HFF-Myc (cell line): Measurements from ENCODE around the gene MYH10.

Experiments used
- DNase-seq: peaks from one replicate; pipeline ENCODE4 v3.0.0-alpha.2; 2011; ENCODE audit warnings: low read depth; ENCODE audit errors: extremely low read depth
- H3K4me3 ChIP-seq: replicated peaks from 2 replicates; pipeline ENCODE4 v1.5.1; 2011; ENCODE audit warnings: low read depth, mild to moderate bottlenecking, control low read depth, low read length
- TF ChIP-seq, protein P1 (sequence below): IDR thresholded peaks from 2 replicates; pipeline ENCODE4 v1.5.1; 2012; ENCODE audit warnings: mild to moderate bottlenecking, low read depth, low read length, control low read depth; ENCODE audit errors: missing control alignments

Gene MYH10

DNA sequence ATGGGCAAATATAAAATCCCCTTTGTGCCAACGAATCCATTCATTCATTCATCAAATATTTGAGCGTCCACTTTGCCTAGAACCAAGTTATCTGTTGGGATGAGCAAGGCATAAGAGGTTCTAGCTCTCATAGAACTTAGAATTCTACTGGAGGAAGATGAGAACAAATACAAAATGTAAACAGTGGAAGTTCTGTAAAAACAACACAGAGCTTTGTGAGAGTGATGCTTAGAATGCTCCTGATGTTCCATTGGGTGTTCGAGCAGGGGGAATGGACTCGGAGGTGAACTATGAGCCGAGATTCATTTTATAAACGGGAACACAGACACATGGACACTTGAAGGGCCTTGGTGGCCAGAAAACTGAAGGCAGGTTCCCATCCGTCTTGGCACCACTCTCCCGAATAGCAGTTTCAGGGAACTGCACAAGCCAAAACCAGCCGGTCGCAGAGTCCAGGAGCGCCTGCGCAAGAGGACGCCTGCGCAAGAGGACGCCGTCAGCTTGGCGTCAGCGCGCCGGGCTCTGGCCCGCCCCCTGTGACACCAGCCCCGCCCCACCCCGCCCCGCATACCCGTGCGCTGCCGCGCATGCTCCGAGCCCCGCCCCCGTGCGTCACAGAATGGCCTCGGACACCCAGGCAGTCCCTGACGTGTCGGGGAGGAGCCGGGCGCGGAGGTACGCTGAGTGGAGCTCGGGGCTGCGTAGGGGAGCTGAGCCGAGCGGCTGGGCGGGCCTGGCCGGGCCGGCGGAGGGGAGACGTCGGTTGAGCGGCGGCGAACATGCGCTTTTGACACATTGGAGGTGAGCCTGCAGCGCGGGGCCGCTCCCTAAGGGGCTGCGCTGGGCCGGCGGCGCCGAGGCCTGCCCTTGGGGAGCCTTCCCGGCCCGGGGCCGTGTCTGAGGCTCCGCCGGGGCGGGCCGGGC is 195.0 kb downstream of the MYH10 start, which contains the start of gene NDEL1:
NDEL1 (plus strand) TSS at position 640 of the 924 bp plus-strand sequence. CDS start 8,388 bp downstream, outside the sequence.
- peak; percentile 86 for DNase-seq
- peak within 1 kb of the TSS; percentile 89 for H3K4me3 ChIP-seq
- TF ChIP-seq, protein P1, sequence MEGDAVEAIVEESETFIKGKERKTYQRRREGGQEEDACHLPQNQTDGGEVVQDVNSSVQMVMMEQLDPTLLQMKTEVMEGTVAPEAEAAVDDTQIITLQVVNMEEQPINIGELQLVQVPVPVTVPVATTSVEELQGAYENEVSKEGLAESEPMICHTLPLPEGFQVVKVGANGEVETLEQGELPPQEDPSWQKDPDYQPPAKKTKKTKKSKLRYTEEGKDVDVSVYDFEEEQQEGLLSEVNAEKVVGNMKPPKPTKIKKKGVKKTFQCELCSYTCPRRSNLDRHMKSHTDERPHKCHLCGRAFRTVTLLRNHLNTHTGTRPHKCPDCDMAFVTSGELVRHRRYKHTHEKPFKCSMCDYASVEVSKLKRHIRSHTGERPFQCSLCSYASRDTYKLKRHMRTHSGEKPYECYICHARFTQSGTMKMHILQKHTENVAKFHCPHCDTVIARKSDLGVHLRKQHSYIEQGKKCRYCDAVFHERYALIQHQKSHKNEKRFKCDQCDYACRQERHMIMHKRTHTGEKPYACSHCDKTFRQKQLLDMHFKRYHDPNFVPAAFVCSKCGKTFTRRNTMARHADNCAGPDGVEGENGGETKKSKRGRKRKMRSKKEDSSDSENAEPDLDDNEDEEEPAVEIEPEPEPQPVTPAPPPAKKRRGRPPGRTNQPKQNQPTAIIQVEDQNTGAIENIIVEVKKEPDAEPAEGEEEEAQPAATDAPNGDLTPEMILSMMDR, result no peak

DNA sequence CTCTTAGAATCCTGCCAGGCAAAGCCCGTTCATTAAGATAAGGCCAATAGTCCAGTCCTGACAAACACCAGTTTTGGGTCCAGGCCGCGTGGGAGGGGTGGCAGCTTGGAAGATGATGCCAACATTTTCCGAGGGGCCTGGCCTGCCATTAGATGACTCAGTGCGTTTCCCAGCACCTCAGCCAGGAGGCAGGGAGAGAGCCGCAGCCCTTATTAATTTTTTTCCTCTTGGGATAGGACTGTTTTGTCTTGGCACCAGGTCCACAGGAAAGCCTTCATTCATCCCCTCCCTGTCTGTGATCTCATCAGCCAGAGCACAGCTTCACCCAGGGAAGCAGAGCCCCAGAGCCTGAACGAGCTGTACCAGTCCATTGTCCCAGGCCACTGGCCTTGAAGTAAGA is 199.6 kb downstream of the MYH10 start:
- H3K4me3 ChIP-seq, result no peak overlapping the region
- TF ChIP-seq, protein P1, result no peak
- no peak for DNase-seq

DNA sequence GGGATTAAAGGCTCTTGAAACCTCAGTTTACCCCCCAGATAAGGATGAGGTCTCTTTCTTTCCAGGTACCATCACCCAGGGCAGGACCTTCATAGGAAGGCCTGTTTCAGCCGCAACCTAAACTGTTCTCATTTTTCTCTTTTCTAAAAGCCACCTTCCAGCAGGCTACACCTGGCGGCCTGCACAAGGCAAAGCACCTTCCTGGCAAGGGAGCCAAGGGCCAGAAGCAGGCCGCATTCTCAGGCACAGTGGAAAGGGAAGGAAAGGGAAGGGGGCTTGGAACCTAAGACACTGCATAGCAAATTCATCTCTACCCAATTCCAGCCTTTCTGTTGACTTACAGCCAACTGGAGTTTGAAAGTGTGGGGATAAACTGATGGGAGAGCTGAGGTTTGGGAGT is 203.7 kb downstream of the MYH10 start:
- no peak overlapping the region for H3K4me3 ChIP-seq
- no peak for DNase-seq
- TF ChIP-seq, protein P1, result no peak

DNA sequence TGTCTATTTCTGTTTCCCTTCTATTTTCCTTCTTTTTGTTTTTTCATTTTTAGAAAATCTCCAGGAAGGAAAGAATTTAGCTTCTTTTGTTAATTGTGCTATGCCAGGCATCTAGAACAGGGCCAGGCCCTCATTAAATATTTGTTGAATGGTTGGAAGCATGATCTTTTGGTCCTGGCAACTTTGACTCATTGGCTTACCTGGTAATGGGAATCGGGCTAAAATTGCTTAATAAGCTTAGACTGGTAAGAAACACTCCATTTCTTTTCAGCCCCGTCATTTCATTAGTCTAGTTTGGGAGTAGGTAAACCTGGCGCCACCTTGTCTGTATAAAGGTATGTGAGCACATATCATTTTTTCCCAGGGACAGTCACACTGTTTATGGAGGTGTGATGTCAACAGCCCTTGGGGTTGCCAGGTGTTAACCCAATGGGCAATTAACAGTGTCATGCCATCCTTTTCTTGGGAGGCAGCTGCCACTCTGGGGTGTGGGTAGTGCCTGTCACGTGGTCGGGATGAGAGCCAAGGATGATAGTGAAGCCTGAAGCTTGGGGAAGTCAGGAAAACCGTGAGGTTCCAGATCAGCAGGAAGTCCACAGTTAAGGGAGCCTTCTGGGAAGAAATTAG is 204.3 kb downstream of the MYH10 start:
- H3K4me3 ChIP-seq, result no peak overlapping the region
- DNase-seq, result no peak

More for the DNA sequence above, 204.3 kb downstream of the MYH10 start:
- TF ChIP-seq, protein P1, result no peak
